Cardiac septum (tissue), 1 donor: Measurements from ENCODE around the gene IFFO2. TPM values are rescaled to one million over a fixed set of nuclear protein-coding genes. Genes with fewer than 3 reads are reported as not detected.
"Not testable (repeated sequence)": the region's sequence is repeated elsewhere in the genome, so short reads cannot be mapped to it uniquely, and the experiment has no call there.

Experiments
- DNase-seq: peaks from one replicate; pipeline ENCODE4 v3.0.0-alpha.2; 2020; ENCODE audit warnings: low spot score
- intact Hi-C: fragments of 100-400 bp; cut with DNase I; formaldehyde crosslinking; loops from one replicate; pipeline ENCODE4 v1.14.0; 2022
- total RNA-seq: library from RNA; stranded (reverse); fragmentation: NEBNext Ultra II Directional; extraction: Animal tissue kit (Norgen Biotek cat#: 25700); gene quantifications from one replicate; pipeline ENCODE4 v1.2.1, GENCODE V29; 2021
- donor health status: DM: no; HTN: no; CAD: no.

The IFFO2 gene
- total RNA-seq, 1 donor from 2014 or later: 4.6 TPM

- DNase-seq: no peak
- intact Hi-C loops: loop anchor here (5.0 to 10.0 kb wide), 3 partner anchors 174 to 307 kb away; partner anchors contain the start of gene UBR4
Measured at GRCh38 chr1:18907917-18908845, 48.3 kb downstream of the IFFO2 start.

GRCh38 chr1:18907021-18907916, 49.2 kb downstream of the IFFO2 start:
- peak; percentile 83 for DNase-seq
- intact Hi-C loops: loop anchor here (5.0 to 10.0 kb wide), 3 partner anchors 175 to 308 kb away; partner anchors contain the start of gene UBR4

GRCh38 chr1:18903291-18903756, 53.2 kb downstream of the IFFO2 start:
- no peak for DNase-seq
- intact Hi-C loops: loop anchor here (10.0 kb wide), 1 partner anchor 311 kb away; the partner anchor contains the start of gene UBR4

- intact Hi-C loops: loop anchor here (10.0 kb wide), 1 partner anchor 312 kb away; the partner anchor contains the start of gene UBR4
- peak; percentile 99 for DNase-seq
Measured at GRCh38 chr1:18902523-18903290, 53.8 kb downstream of the IFFO2 start, which contains the start of gene ALDH4A1. Gene ALDH4A1, minus strand, starts transcription at chr1:18902555. Its CDS starts 32 bp downstream, at chr1:18902523.

GRCh38 chr1:18901952-18902522, 54.4 kb downstream of the IFFO2 start:
- intact Hi-C loops: loop anchor here (10.0 kb wide), 1 partner anchor 313 kb away; the partner anchor contains the start of gene UBR4
- DNase-seq: no peak

GRCh38 chr1:18901147-18901951, 55.1 kb downstream of the IFFO2 start:
- intact Hi-C loops: loop anchor here (10.0 kb wide), 1 partner anchor 313 kb away; the partner anchor contains the start of gene UBR4
- DNase-seq: no peak

GRCh38 chr1:18900303-18900841, 56.1 kb downstream of the IFFO2 start:
- intact Hi-C loops: loop anchor here (10.0 kb wide), 1 partner anchor 314 kb away; the partner anchor contains the start of gene UBR4
- no peak for DNase-seq

GRCh38 chr1:18899363-18900049, 57.0 kb downstream of the IFFO2 start:
- intact Hi-C loops: loop anchor here (10.0 kb wide), 1 partner anchor 315 kb away; the partner anchor contains the start of gene UBR4
- DNase-seq: no peak

- intact Hi-C loops: no loop called here
- DNase-seq: no peak
Measured at GRCh38 chr1:18898567-18898966, 57.9 kb downstream of the IFFO2 start.

- intact Hi-C loops: no loop called here
- no peak for DNase-seq
Measured at GRCh38 chr1:18895317-18895716, 61.2 kb downstream of the IFFO2 start.

GRCh38 chr1:18893120-18893519, 63.4 kb downstream of the IFFO2 start:
- DNase-seq: no peak
- intact Hi-C loops: no loop called here

- DNase-seq, intact Hi-C loops: not testable (repeated sequence)
Measured at GRCh38 chr1:18891858-18892257, 64.6 kb downstream of the IFFO2 start.

GRCh38 chr1:18891426-18891780, 65.1 kb downstream of the IFFO2 start:
- intact Hi-C loops: no loop called here
- DNase-seq: no peak

GRCh38 chr1:18890706-18891425, 65.6 kb downstream of the IFFO2 start:
- intact Hi-C loops: no loop called here

GRCh38 chr1:18886003-18886335, 70.5 kb downstream of the IFFO2 start:
- no peak for DNase-seq
- intact Hi-C loops: no loop called here

More at GRCh38 chr1:18890706-18891425, 65.6 kb downstream of the IFFO2 start:
- DNase-seq: no peak

GRCh38 chr1:18885311-18886002, 71.0 kb downstream of the IFFO2 start:
- intact Hi-C loops: no loop called here
- DNase-seq: no peak
